ENCODE data around the gene KCTD15. TPM values are rescaled to one million over a fixed set of nuclear protein-coding genes. Genes with fewer than 3 reads are reported as not detected.

KCTD15 gene, protein sequence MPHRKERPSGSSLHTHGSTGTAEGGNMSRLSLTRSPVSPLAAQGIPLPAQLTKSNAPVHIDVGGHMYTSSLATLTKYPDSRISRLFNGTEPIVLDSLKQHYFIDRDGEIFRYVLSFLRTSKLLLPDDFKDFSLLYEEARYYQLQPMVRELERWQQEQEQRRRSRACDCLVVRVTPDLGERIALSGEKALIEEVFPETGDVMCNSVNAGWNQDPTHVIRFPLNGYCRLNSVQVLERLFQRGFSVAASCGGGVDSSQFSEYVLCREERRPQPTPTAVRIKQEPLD
- total RNA-seq = 26.0 and 28.6 TPM in 2 replicates

DNA sequence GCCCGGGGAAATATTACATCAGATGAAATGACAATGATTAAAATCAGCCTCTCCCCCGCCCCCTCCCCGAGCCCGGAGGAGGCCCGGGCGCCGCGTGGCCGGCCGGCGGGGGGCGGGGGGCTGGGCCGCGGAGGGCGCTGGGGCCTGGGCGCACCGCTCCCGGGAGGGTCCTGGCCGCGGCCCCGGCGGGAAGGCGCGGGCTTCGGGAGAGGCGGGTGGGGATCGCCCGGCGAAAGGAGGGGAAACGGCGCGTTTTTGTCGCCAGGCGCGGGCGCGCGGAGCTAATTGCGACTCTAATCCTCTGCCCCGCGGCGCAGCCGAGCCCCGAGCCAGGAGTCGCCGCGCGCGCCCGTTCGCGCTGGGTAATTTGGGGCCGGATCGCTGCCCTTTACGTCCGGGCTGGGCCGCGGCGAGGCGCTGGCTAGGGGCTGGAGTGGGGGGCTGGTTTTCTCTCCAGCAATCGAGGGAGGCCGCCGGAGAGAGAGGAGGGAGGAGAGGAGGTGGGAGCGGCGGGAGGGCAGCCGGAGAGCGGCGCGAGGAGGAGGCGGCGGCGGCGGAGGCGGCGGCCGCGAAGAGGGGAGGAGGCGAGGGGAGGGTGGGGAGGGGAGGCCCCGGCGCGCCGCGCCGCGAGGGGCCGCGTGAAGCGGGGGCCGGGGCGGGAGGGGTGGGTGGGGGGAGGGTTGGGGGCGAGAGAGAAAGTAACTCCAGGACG, at the start of gene KCTD15:
KCTD15 (plus strand) TSS at position 707 of the 712 bp plus-strand sequence. CDS start 3,585 bp downstream, outside the sequence.

Other genes starting within 250 kb of the KCTD15 start
- under 0.01 TPM in 1 of 2 replicates, not detected in the other for gene CHST8, start 174.9 kb upstream of the KCTD15 start, total RNA-seq

Measured in smooth muscle cell of bladder (primary cell).